Measurements from ENCODE around the gene SPTBN4.
"Not testable (repeated sequence)": the region's sequence is repeated elsewhere in the genome, so short reads cannot be mapped to it uniquely, and the experiment has no call there.

Gene SPTBN4

GRCh38 chr19:40586611-40587010 is 119.8 kb downstream of the SPTBN4 start:
- H3K4me3 ChIP-seq (ENCODE audit: low read depth, low read length): no peak overlapping the region
- in situ Hi-C loops (cut with HindIII; ENCODE audit: low sequenced_read_pairs): no loop called here
- no peak for DNase-seq (ENCODE audit: low read depth, low spot score)

GRCh38 chr19:40588110-40588854 is 121.5 kb downstream of the SPTBN4 start:
- peak; percentile 65 for DNase-seq (ENCODE audit: low read depth, low spot score)
- no peak overlapping the region for H3K4me3 ChIP-seq (ENCODE audit: low read depth, low read length)
- in situ Hi-C loops (cut with HindIII; ENCODE audit: low sequenced_read_pairs): no loop called here
- no peak for TF ChIP-seq CTCF (IDR thresholded peaks at IDR 0.05; ENCODE audit: low read depth, low read length)

More at GRCh38 chr19:40586611-40587010, 119.8 kb downstream of the SPTBN4 start:
- TF ChIP-seq CTCF (IDR thresholded peaks at IDR 0.05; ENCODE audit: low read depth, low read length): no peak

- TF ChIP-seq CTCF (IDR thresholded peaks at IDR 0.05; ENCODE audit: low read depth, low read length): no peak
- in situ Hi-C loops (cut with HindIII; ENCODE audit: low sequenced_read_pairs): no loop called here
- no peak for DNase-seq (ENCODE audit: low read depth, low spot score)
- H3K4me3 ChIP-seq (ENCODE audit: low read depth, low read length): no peak overlapping the region
These were observed 122.2 kb downstream of the SPTBN4 start for GRCh38 chr19:40588926-40589569.

- H3K4me3 ChIP-seq (ENCODE audit: low read depth, low read length): no peak overlapping the region
- no peak for TF ChIP-seq CTCF (IDR thresholded peaks at IDR 0.05; ENCODE audit: low read depth, low read length)
- in situ Hi-C loops (cut with HindIII; ENCODE audit: low sequenced_read_pairs): no loop called here
- no peak for DNase-seq (ENCODE audit: low read depth, low spot score)
These were observed 123.0 kb downstream of the SPTBN4 start for GRCh38 chr19:40589591-40590429.

GRCh38 chr19:40590464-40591265 is 123.9 kb downstream of the SPTBN4 start:
- in situ Hi-C loops (cut with HindIII; ENCODE audit: low sequenced_read_pairs): no loop called here
- H3K4me3 ChIP-seq (ENCODE audit: low read depth, low read length): no peak overlapping the region
- no peak for DNase-seq (ENCODE audit: low read depth, low spot score)
- no peak for TF ChIP-seq CTCF (IDR thresholded peaks at IDR 0.05; ENCODE audit: low read depth, low read length)

GRCh38 chr19:40591724-40592123 is 124.9 kb downstream of the SPTBN4 start:
- H3K4me3 ChIP-seq (ENCODE audit: low read depth, low read length); DNase-seq (ENCODE audit: low read depth, low spot score); in situ Hi-C loops (cut with HindIII; ENCODE audit: low sequenced_read_pairs): not testable (repeated sequence)

Data from astrocyte of the spinal cord (primary cell).